ENCODE measurements around the gene PSD.
A peak's percentile ranks its signal among the peaks of the same experiment; 100 is the strongest.
"Not testable (repeated sequence)": the region's sequence is repeated elsewhere in the genome, so short reads cannot be mapped to it uniquely, and the experiment has no call there.

Gene PSD

DNA sequence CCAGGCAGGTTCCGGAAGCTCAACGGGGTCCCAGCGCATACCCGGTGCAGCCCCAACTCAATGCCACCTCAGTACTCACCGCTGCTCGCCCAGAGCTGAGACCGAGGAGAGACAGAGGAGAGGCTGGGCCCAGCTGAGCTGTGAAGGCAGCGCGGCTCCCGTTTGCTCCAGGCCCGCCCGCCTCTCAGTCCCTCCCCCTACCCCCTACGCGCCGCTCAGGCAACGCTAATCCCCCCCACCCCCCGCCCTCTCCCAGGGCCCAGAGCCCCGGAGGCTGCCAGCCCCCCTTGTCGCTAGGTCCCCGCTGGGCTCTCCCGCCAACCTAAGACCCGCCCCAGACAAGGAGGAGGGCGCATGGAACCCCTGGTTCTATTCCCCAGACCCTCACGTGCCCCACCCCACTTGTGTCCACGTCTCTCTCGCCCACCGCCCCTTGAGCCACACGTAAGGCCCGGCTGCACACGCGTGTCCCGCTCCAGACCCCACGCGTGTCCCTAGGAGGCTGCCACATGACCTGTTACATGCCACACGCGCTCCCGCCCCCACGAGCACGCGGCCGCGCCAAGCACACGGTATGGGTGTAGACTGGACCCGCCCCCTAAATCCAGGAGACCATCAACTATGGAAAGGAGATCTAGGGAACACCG, at the start of gene PSD:
TSS of gene PSD (minus strand) at position 164 of the 647 bp plus-strand sequence. CDS start 1,747 bp downstream, outside the sequence.
- DNase-seq: no peak

DNA sequence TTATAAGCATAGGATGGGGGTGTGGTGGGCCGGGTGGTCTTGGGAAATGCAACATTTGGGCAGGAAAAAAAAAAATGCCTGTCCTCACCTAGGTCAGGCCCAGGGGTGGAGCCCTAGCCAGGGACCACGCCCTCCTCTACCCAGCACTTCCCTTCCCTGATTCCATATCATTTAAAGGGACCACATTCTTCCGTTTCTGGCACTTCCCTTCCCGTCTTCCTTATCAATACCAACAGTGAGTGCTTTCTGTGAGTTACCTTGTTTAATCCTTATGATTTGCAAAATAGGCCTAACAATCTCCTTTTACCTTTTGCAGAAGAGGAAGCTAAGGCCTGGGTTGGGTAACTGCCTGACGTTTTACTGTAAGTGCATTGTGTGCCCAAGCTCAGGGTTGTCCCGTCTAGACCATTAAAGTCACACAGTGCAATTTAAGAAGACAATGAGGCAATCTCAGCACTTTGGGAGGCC, 49.4 kb upstream of the PSD start:
- DNase-seq: no peak

DNA sequence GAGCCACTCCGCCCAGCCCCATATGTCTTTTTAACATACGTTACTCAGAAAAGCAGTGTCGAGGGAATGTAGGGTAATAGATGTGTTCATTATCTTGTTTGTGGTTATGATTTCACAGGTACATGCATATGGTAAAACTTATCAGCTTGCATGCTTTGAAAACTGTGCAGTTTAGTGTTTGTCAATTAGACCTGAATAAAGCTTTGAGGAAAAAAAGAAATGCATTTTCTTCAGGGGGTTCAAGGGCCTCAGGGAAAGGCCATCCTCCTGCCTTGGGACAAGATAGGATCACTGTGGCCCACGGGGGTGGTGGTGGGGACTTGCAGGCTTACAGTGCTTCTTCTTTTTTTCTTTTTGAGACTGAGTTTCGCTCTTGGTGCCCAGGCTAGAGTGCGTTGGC, 48.7 kb upstream of the PSD start:
- no peak for DNase-seq

DNA sequence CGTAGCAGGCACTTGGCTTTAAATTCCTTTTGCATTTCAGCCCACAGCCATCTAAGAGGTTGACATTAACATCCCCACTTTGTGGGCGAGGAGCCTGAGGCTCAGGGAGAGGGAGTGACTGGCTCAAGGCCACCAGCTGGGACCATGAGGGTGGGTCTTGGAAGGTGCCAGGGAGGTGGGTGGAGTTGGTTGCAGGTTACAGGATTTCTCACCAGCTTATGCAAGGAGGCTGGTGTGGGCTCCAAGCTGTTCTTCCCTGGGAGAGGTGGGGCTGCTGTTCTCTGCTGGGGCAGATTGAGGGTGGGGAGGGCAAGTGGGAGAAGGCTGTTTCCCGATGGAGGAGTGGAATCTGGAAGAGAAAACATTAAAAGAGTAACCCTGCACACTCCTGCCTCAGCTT, 46.9 kb upstream of the PSD start:
- no peak for DNase-seq

DNA sequence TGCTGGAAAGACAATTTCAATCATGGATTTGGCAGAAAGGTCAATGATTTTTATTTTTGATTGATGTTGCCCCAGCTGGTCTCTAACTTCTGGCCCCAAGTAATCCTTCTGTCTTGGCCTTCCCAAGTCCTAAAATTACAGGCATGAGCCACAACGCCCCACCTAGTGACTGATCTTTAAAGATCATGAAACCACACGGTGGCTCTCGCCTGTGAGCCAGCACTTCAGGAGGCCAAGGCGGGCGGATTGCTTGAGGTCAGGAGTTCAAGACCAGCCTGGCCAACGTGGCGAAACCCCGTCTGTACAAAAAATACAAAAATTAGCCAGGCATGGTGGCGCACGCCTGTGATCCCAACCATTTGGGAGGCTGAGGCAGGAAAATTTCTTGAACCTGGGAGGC, 45.4 kb upstream of the PSD start:
- no peak for DNase-seq

DNA sequence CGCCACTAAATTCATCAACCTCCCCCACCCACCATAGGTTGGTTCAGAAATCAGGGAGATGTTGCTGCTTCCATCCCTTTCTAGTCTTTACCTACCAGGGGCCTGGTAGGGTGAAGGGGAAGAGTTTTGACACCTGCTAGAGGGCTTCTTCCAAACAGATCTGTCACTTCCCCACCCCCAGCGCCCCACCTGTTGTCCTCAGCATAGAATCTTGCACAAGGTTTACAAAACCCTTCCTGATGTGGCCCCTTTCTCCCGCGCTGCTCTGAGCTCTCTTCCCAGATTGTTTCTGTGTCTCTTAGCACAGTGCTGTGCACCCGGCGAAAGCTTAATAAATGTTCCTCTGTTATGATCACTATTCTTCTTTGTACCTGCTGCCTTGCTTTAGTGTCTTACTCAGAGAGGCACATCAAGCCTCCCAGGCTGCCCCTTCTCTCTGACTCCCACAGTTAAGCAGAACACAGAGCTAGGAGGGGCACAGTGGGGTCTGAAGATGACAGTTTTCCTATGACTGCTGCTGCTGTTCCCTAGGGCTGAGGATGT, 44.0 kb upstream of the PSD start:
- DNase-seq: no peak

DNA sequence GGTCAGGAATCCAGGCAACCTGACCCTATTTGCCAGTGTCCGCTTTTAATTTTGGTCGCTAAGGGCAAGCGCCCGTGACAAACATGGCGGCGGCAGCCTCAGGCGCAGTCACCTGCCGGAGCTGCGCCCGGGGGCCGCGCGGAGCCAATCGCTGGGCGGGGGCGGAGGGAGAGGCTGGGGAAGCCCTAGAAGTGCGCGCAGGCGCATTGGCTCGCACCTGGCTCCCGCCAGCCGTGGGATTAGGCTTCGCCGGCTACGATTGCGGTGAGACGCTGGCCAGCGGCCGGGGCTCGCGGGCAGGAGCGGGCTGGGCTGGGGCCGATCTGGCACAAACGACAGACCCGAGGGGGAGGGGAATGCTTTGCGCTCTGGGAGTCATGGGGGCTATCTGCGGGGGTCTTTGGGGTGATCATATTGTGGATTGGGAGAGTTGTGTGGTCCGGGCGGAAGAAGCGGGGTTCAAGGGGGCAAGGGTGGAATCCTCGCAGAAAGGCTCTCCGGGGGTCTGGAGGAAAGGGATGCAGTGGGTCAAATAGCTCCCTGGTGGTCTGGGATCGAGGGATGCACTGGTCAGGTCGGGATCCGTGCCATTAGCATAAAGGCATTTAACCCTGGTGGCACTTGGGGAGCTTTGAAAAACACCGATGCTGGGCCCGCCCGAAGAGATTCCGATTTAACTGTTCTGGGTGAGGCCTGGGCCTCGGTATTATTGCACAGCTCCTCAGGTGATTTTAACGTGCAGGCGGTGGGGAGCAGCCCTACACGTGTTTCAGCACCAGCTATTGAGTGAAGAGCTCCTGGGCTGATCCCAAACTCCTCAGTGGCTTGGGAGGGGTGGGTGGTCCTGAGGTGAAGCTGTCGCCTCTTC, 42.8 kb upstream of the PSD start:
- peak; percentile 94 to 97 for DNase-seq

DNA sequence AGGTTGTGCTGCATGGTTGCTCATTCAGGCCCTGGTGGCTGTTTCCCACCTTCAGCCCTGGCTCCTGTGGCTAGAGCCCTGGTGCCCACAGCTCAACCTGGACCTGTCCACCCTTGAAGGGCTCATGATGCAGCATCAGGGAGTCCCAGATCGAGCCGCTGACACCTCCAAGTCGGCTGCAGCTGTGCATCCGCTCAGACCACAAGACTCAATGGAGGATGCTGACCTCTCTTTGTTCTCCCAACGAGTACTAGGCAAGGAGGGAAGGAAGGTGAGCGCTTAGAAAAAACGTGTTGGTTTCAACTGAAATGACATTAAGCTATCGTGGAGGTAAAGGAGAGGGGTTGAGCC, 42.2 kb upstream of the PSD start:
- DNase-seq: no peak

DNA sequence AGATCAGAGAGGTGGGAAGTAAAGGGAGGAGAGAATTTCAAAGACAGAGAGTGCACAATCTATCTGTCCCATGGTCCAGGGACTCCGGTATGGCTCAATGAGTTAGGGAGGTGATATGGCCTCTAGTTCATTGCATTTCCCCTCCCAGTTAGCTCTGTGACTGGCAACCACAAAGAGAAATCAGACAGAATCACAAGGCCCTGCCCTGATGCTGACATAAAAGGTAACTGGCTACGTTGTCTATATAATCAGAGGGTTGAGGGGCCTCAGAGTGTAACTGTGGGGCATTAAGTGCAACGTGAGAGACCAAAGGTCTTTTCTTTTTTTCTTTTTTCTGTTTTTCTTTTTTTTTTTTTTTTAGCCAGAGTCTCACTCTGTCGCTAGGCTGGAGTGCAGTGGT, 40.1 kb upstream of the PSD start:
- DNase-seq: no peak

DNA sequence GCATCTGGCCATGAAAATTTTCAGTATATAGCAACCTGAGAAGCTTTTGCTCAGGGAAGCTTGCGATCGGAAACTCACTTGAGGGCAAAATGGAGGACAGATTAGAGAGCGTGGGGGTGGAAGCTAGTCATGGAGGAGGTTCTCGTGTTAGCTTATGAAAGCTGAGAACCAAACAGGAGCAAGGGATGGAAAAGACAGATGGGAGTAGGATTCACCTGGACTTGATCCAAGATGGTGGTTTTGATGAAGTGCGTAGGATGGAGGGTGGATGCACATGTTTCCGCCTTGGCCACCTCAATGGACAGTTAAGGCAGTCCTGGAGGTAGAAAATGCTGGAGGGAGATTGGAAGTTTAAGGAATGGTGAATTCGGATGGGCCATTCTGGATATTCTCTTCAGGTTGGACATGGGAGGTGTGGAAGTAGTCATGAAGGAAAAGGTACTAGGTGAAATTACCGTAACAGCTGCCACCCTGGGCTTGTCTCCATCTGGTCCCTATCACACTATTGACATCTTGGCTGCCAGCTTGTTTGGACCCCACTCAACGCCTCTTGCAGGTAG, 39.1 kb upstream of the PSD start:
- DNase-seq: no peak

DNA sequence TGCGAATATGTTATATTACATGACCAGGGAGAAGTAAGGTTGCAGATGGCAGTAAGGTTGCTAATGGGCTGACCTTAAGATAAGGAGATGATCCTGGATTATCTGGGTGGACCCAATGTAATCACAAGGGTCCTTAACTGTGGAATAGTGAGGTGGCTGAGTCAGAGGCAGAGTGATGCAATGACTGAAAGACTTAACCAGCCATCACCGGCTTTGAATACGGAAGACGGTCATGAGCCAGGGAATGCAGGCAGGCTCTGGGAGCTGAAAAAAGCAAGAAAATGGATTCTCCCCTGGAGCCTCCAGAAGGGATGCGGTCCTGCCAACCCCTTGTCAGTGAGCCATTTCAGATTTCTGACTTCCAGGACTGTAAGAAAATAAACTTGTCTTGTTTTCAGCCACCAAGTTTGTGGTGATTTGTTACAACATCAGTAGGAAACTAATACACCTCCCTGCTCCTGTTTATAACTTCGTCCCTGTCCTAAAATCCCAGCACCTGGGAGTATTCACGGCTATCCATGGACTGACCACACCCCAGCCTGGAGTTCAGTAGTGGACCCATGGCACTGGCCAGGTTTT, 37.4 kb upstream of the PSD start:
- DNase-seq: no peak

DNA sequence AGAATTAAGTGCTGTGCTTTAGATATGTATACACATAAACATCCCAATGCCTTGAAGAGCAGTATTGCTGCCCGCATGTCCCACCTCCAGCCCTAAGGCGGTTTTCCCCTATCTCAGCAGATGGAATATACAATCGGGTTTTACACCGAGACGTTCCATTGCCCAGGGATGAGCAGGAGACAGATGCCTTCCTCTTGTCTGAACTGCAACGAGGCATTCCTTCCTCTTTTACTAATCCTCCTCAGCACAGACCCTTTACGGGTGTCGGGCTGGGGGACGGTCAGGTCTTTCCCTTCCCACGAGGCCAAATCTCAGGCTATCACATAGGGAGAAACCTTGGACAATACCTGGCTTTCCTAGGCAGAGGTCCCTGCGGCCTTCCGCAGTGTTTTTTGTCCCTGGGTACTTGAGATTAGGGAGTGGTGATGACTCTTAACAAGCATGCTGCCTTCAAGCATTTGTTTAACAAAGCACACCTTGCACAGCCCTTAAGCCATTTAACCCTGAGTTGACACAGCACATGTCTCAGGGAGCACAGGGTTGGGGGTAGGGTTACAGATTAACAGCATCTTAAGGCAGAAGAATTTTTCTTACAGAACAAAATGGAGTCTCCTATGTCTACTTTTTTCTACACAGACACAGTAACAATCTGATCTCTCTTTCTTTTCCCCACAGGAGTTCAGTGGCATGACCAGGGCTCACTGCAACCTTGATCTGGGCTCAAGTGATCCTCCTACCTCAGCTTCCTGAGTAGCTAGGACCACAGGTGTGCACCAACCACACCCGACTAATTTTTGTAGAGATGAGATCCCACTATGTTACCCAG, 36.3 kb upstream of the PSD start:
- DNase-seq: not testable (repeated sequence)

DNA sequence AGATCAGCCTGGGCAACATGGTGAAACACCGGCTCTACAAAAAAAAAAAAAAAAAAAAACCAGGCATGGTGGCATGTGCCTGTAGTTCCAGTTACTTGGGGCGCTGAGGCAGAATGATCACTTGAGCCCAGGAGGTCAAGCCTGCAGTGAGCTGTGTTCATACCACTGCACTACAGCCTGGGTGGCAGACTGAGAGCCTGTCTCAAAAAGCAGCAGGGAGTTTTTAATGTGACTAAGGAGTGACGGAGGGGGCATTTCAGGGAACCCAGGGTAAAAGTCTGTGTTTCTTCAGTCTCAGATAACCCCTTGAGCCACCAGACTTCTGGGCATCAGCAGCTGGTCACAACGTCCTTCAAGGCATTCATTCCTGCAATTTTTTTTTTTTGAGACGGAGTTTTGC, 34.9 kb upstream of the PSD start:
- no peak for DNase-seq

DNA sequence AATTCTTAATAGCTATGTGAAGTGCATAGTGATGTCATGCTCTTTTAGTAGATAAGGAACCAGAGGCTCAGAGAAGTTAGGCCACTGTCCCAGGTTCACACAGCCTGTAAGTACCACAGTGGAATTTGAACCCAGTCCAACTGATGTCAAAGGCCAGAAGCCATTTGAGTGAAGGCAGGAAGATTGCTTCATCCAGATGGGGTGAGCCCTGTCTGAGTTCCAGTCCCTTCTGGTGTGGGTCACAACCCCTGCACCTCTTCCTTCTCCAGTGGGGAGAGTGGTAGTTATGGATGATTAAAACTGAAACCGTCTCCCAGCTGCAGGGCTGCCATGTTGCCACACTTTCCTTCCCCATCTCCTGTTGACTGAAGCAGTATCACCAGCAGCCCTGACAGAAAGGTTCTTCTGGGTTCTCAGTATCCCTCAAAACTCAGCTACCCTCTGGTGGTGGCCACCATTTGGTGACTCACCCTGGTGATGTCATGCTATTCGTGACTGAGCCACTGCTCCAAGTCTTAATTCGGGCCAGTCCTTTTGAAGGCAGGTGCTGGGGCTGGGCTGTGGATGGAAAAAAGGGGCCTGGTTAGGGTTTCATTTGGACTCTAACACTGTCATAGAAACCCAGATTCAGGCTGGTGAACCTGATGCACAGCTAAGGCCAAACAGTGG, 34.2 kb upstream of the PSD start:
- peak; percentile 70 to 77 for DNase-seq

DNA sequence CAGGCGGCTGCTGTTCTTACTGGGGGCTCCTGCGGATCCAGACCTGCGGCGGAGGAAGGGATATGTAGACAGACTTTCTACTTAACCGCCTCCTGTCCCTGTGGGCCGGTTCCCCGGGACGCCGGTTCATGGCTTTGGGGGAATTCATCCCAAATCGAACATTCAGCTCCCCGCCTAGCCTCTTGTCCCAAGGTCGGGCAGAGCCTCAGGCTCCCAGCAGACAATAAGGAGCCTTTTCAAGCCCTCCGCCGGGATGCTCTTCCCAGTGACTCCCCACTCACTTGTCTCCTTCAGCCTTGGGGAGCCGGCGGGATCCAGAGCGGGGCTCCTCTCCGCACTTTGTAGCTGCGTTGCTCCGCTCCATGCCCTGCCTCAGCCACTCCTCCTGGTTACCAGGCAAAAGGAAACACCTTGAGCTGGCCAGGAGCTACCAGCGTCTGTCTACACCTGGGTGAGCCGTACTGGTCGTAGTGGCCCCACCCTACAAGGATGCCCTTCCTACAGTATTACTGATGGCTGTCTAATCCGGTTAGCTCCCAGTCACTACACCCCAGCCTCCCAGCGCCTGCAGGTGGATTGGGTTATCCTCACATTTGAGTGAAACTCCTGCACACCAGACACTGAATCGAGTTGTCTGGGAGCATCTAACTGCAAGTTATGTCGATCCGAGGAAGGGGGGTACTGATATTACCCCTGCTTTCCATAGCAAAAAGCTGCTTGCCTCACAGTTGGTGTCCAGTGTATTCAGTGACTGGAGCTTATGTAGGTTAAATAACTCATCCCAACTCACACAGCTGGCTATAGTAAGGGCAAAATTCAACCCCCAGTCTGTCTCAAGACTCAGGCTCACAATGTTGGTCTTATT, 32.8 kb upstream of the PSD start, which contains the start of gene C10orf95:
TSS of gene C10orf95 (minus strand) at position 439 of the 865 bp plus-strand sequence. CDS start 450 bp downstream, outside the sequence.
- DNase-seq: peak in 1 of 2 donors; percentile 31

DNA sequence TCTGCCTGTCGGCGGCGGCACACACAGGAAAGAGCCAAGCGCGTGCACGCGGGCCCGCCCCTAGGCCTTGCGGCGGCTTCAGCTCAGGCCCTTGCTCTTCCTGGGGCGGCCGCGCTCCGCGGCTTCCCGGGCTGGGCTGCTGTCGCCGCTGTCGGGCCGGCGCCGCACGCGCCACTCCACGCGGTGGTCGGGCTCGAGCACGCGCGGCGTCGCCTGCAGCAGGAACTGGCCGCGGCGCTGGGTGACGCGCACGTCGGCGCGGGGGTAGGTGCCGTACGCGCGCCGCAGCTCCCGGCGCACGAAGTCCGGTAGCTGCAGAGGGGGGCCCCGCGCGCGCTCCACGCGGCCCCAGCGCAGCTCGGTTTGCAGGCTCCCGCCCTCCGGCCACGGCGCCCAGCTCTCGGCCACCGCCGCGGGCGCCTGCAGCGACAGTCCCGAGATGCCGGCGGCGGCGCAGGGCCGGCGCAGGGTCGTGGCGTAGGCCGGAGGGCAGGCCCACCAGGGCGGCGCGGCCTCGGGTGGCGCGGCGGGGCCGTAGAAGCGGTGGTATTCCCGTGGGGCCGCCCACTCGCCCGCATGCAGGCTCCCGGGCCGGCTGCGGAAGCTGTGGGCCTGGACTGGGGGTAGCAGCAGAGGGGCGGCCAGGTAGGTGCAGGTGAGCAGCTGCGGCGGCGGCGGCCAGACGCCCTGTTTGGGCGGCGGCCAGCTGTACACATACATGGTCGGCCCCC, 32.0 kb upstream of the PSD start:
- DNase-seq: peak; percentile 80 to 85

DNA sequence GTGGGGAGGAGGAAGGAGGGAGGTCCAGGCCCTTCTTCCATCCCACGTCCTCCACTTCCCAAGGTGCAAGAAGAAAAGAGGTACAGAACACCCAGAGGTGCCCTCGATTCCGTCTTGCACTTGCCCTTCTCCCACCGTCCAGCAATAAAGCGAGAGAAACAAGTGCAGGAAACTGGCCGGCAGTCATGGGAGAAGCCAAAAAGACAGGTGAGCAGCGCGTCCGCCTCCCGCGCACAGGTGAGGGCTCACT, 31.5 kb upstream of the PSD start:
- DNase-seq: no peak

DNA sequence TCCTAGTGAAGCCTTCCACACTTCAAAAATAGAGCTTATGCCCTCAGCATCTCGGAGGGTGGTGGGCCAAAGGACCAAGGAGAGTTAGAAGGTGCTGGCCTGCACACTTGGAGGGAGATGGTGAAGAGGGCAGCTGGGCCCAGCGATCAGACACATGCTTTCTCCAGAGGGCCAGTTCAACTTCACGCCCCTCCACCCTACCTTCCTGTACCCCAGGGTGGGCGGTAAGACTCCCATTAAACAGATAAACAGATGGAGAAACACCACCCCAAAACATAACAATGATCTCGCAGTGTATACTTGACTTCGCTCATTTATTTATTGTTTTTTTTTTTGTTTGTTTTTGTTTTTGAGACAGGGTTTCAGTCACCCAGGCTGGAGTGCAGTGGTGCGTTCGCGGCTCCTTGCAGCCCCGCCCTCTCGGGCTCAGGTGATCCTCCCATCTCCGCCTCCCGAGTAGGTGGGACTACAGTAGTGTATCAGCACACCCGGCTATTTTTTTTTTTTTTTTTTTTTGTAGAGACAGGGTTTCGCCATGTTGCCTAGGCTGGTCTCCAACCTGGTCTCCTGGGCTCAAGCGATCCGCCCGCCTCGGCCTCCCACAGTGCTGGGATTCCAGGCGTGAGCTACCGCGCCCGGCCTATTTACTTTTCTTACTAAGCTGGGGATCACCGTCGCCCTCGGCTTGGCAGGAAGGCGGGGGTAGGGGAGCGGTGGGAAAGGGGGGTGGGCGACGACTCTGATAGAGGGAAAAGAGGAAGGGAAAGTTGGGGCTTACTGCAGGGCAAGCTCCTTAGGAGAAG, 30.9 kb upstream of the PSD start:
- DNase-seq: peak; percentile 86 to 88

DNA sequence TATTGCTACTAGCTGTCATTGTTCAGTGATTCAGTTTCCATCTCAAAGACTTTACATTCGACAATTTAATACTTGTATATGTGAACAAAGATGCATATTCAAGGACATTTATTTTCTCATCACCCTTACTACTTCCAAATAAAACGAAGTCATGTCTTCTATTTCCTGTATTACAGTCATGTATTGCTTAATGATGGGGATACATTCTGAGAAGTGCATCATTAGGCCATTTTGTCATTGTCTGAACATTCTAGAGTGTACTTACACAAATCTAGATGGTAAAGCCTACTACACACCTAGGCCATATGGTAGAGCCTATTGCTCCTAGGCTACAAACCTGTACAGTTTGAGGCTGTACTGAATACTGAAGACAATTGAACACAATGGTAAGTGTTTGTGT, 26.3 kb upstream of the PSD start:
- DNase-seq: no peak
